ENCODE data around the gene GLTP.

DNA sequence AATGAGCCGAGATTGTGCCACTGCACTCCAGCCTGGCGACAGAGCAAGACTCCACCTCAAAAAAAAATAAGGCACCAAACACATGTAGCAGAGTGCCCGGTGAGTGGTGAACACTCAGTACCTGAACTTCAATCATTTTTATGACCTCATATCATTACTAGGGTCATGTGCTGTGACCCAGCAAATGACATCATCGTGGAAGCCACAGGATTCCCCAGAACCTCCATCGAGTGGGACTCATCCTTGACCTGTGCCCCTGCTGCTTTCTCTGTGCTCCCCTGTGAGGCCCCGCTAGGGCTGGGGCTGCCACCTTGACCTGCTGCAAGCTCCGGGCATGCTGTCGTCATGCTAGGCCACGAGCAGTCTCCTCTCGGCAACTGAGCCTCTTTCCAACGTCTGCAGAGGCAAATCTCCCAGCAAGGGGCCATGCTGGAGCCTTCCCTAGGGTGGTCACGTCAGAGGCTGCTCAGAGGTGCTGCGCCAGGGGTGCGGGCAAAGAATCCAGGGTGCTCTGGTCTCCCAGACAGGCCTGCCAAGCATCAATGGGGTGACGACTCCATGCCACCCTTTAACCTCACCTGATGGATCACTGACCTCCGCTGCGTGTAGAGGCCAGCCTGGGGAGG, 18.5 kb downstream of the GLTP start:
- TF ChIP-seq, protein P1, sequence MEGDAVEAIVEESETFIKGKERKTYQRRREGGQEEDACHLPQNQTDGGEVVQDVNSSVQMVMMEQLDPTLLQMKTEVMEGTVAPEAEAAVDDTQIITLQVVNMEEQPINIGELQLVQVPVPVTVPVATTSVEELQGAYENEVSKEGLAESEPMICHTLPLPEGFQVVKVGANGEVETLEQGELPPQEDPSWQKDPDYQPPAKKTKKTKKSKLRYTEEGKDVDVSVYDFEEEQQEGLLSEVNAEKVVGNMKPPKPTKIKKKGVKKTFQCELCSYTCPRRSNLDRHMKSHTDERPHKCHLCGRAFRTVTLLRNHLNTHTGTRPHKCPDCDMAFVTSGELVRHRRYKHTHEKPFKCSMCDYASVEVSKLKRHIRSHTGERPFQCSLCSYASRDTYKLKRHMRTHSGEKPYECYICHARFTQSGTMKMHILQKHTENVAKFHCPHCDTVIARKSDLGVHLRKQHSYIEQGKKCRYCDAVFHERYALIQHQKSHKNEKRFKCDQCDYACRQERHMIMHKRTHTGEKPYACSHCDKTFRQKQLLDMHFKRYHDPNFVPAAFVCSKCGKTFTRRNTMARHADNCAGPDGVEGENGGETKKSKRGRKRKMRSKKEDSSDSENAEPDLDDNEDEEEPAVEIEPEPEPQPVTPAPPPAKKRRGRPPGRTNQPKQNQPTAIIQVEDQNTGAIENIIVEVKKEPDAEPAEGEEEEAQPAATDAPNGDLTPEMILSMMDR (IDR thresholded peaks at IDR 0.05; ENCODE audit: low read depth, low read length, missing input control) = no peak
- TF ChIP-seq, protein P2, sequence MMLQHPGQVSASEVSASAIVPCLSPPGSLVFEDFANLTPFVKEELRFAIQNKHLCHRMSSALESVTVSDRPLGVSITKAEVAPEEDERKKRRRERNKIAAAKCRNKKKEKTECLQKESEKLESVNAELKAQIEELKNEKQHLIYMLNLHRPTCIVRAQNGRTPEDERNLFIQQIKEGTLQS (IDR thresholded peaks at IDR 0.05) = no peak
- TF ChIP-seq FOXA2 (IDR thresholded peaks at IDR 0.05) (no peak), SP1 (IDR thresholded peaks at IDR 0.05) (no peak), GABPA (IDR thresholded peaks at IDR 0.05 in 1 of 2, conservative IDR thresholded peaks at IDR 0.05 in 1 of 2) (no peak), FOXA1 (IDR thresholded peaks at IDR 0.05) (no peak), TAF1 (conservative IDR thresholded peaks at IDR 0.05) (no peak), RAD21 (IDR thresholded peaks at IDR 0.05) (no peak), NR2F2 (IDR thresholded peaks at IDR 0.05) (no peak), YY1 (IDR thresholded peaks at IDR 0.05) (no peak)
- TF ChIP-seq, protein P3, sequence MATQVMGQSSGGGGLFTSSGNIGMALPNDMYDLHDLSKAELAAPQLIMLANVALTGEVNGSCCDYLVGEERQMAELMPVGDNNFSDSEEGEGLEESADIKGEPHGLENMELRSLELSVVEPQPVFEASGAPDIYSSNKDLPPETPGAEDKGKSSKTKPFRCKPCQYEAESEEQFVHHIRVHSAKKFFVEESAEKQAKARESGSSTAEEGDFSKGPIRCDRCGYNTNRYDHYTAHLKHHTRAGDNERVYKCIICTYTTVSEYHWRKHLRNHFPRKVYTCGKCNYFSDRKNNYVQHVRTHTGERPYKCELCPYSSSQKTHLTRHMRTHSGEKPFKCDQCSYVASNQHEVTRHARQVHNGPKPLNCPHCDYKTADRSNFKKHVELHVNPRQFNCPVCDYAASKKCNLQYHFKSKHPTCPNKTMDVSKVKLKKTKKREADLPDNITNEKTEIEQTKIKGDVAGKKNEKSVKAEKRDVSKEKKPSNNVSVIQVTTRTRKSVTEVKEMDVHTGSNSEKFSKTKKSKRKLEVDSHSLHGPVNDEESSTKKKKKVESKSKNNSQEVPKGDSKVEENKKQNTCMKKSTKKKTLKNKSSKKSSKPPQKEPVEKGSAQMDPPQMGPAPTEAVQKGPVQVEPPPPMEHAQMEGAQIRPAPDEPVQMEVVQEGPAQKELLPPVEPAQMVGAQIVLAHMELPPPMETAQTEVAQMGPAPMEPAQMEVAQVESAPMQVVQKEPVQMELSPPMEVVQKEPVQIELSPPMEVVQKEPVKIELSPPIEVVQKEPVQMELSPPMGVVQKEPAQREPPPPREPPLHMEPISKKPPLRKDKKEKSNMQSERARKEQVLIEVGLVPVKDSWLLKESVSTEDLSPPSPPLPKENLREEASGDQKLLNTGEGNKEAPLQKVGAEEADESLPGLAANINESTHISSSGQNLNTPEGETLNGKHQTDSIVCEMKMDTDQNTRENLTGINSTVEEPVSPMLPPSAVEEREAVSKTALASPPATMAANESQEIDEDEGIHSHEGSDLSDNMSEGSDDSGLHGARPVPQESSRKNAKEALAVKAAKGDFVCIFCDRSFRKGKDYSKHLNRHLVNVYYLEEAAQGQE (IDR thresholded peaks at IDR 0.05) = no peak
- TF ChIP-seq, protein P4, sequence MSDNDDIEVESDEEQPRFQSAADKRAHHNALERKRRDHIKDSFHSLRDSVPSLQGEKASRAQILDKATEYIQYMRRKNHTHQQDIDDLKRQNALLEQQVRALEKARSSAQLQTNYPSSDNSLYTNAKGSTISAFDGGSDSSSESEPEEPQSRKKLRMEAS (IDR thresholded peaks at IDR 0.05) = no peak
- TF ChIP-seq, protein P5, sequence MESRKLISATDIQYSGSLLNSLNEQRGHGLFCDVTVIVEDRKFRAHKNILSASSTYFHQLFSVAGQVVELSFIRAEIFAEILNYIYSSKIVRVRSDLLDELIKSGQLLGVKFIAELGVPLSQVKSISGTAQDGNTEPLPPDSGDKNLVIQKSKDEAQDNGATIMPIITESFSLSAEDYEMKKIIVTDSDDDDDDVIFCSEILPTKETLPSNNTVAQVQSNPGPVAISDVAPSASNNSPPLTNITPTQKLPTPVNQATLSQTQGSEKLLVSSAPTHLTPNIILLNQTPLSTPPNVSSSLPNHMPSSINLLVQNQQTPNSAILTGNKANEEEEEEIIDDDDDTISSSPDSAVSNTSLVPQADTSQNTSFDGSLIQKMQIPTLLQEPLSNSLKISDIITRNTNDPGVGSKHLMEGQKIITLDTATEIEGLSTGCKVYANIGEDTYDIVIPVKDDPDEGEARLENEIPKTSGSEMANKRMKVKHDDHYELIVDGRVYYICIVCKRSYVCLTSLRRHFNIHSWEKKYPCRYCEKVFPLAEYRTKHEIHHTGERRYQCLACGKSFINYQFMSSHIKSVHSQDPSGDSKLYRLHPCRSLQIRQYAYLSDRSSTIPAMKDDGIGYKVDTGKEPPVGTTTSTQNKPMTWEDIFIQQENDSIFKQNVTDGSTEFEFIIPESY (IDR thresholded peaks at IDR 0.05) = no peak
